BLaER1 (cell line): ENCODE results near the gene SMARCD1.

ENCODE experiments used
- H3K27ac ChIP-seq: shearing (Covaris generic); formaldehyde crosslinking; 2 replicates; pipeline ENCODE4 v1.8.1; 2022
- H3K27me3 ChIP-seq: shearing (Covaris generic); formaldehyde crosslinking; 2 replicates; pipeline ENCODE4 v1.8.1; 2022
- H3K36me3 ChIP-seq: shearing (Covaris generic); formaldehyde crosslinking; 2 replicates; pipeline ENCODE4 v1.8.1; 2022
- H3K4me1 ChIP-seq: shearing (Covaris generic); formaldehyde crosslinking; 2 replicates; pipeline ENCODE4 v1.8.1; 2022
- H3K4me2 ChIP-seq: shearing (Covaris generic); formaldehyde crosslinking; 2 replicates; pipeline ENCODE4 v1.8.1; 2022
- H3K4me3 ChIP-seq: shearing (Covaris generic); formaldehyde crosslinking; 2 replicates; pipeline ENCODE4 v1.8.1; 2022
- H3K9ac ChIP-seq: shearing (Covaris generic); formaldehyde crosslinking; 2 replicates; pipeline ENCODE4 v1.8.1; 2022
- H3K9me3 ChIP-seq: shearing (Covaris generic); formaldehyde crosslinking; 2 replicates; pipeline ENCODE4 v1.8.1; 2022
- H4K20me1 ChIP-seq: shearing (Covaris generic); formaldehyde crosslinking; 2 replicates; pipeline ENCODE4 v1.8.1; 2022
- Cebpa-rat ChIP-seq: shearing (Covaris generic); IDR thresholded peaks from 2 replicates; pipeline ENCODE4 v1.8.1; 2022

The SMARCD1 gene

DNA sequence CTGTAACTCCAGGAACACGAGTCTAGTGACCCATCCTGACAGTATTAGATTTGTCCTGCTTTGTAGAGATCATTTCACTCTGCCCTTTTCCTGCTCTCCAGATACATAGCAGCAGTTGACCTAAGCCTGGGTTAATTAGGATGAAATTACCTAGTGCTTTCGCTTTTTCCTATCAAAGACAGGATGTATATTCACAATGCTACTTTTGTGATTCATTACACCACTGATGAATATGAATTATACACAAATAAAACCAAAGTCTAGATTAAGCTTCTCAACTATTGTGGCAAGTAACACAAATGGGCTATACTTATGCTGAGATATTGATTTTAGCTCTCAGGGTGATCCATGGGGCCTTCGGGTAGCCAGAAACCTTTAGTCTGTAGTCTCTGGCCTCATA lies 64.2 kb downstream of the SMARCD1 start:
- no peak overlapping the region for H3K27ac ChIP-seq
- H3K4me3 ChIP-seq, result no peak overlapping the region
- no peaks in the 10 kb centered on the region for H3K4me1 ChIP-seq
- no peaks in the 10 kb centered on the region for H3K9me3 ChIP-seq
- H3K4me2 ChIP-seq, result no peak overlapping the region
- H3K9ac ChIP-seq, result no peak overlapping the region
- no peaks in the 10 kb centered on the region for H3K27me3 ChIP-seq
- H4K20me1 ChIP-seq, result peaks cover 77% of the 10 kb centered on the region
- H3K36me3 ChIP-seq, result peaks cover 43% of the 10 kb centered on the region
- no peak for TF ChIP-seq Cebpa-rat
